ENCODE results near the gene MOB3C.

DNA sequence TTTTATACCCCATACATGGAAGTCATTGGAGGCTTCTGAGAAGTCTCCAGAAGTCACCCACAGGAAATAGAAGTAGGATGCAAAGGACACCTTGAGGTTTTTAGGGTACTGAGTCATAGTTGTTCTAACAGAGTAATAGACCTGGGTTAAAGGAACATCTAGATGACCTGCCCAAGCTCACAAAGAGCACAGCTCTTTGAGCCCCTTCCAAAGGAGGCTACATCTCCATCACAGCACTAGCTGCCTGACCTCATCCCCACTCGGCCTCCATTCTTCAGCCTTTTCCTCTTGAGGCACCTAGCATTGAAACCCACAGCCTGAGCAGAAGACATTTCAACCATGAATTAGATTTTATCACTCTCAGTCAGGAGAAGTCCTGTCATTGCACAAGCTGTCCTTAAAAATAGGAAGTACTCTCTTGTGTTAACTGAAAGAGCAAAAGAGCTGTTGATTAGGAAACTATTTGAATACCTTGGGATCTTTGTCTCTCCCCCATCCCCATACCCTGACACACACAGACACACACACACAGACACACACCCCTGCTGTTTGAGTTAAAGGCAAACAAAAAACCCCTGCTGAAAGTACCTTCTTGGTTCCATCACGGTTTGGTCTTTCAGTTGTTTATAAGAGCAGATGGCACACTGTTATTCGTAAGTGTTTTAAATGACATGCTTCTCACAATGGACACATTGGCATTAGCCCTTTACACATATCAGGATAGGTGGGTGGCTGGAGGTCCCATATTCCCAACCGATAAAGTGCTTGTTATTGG lies 34.7 kb downstream of the MOB3C start:
- TF ChIP-seq, protein P1, sequence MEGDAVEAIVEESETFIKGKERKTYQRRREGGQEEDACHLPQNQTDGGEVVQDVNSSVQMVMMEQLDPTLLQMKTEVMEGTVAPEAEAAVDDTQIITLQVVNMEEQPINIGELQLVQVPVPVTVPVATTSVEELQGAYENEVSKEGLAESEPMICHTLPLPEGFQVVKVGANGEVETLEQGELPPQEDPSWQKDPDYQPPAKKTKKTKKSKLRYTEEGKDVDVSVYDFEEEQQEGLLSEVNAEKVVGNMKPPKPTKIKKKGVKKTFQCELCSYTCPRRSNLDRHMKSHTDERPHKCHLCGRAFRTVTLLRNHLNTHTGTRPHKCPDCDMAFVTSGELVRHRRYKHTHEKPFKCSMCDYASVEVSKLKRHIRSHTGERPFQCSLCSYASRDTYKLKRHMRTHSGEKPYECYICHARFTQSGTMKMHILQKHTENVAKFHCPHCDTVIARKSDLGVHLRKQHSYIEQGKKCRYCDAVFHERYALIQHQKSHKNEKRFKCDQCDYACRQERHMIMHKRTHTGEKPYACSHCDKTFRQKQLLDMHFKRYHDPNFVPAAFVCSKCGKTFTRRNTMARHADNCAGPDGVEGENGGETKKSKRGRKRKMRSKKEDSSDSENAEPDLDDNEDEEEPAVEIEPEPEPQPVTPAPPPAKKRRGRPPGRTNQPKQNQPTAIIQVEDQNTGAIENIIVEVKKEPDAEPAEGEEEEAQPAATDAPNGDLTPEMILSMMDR (IDR thresholded peaks at IDR 0.05) = no peak
- TF ChIP-seq POLR2A (IDR thresholded peaks at IDR 0.05) (no peak), POLR2AphosphoS5 (IDR thresholded peaks at IDR 0.05; ENCODE audit: insufficient read depth in 1 of 2, low read depth in 1 of 2) (no peak)

All from vagina (tissue), 2 donors.